HG02588 (cell line): ENCODE results near the gene IRF9.
"Not testable (repeated sequence)": the region's sequence is repeated elsewhere in the genome, so short reads cannot be mapped to it uniquely, and the experiment has no call there.

Experiments
- ATAC-seq: cut with Tn5 transposase; IDR thresholded peaks from one replicate; pipeline ENCODE4 v1.9.1; 2021; ENCODE audit warnings: mild to moderate bottlenecking, moderate library complexity; ENCODE audit not compliant: unreplicated experiment

Gene IRF9

DNA sequence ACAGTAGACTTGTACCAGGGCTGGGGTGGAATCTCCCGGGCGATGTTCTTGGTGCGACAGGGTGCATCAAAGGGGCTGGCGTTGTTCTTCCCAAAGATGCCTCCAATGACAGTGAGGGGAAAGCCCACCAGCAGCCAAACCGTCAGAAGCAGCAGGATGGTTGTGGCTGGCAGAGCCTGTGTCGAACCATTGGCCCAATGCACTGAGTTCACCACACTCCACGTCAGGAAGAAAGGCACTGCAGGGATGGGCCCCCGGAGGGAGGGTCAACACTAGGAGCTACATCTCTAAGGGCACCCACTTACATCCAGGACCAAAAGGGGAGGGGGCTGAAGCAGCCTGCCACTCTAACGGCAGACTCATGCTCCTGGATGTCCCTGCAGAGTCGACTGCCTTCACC lies 29.4 kb downstream of the IRF9 start:
- no peak for ATAC-seq

- no peak for ATAC-seq
These were observed 31.9 kb downstream of the IRF9 start for GRCh38 chr14:24192933-24193332.

DNA sequence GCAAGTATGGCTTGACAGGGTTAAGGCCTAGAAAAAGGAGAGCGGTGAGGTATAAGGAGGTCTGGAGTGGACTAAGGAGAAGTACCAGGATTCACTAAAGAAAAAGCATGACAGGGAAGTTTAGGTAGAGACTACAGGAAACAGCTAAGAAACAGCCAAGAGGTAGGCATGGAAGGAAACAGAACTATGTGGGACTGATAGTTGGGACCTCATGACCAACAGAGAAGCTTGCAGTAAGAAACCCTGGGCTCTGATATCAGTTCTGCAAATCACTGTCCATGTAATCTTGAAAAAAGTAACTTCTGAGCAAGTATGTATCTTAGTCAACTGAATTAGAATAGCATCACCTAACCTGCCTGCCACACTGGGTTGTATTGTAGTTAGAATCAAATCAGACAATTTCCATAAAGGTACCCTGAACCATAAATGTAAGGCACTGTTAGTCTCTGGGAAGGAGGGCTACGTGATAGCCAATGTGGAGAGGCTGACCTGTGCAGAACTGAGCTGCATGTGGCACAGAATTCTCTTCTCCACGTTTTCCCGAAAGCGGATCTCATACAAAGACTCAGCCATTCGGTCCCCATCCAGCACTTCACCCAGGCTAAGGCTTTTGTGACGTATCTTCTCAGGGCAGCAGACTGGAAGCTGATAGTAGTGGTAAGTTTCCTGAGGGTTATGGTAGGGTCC lies 33.3 kb downstream of the IRF9 start:
- no peak for ATAC-seq

GRCh38 chr14:24194873-24195185 lies 33.8 kb downstream of the IRF9 start:
- no peak for ATAC-seq

- peak; percentile 78 for ATAC-seq
These were observed 34.4 kb downstream of the IRF9 start, which contains the start of gene TM9SF1 for GRCh38 chr14:24195186-24196070. Gene TM9SF1 (minus strand): TSS chr14:24195441. CDS start chr14:24195019, 422 bp downstream.

GRCh38 chr14:24196071-24197055 lies 35.3 kb downstream of the IRF9 start:
- ATAC-seq: peak; percentile 15

- ATAC-seq: no peak
These were observed 36.0 kb downstream of the IRF9 start for GRCh38 chr14:24197056-24197450.

GRCh38 chr14:24198814-24199524 lies 37.9 kb downstream of the IRF9 start:
- ATAC-seq: no peak

DNA sequence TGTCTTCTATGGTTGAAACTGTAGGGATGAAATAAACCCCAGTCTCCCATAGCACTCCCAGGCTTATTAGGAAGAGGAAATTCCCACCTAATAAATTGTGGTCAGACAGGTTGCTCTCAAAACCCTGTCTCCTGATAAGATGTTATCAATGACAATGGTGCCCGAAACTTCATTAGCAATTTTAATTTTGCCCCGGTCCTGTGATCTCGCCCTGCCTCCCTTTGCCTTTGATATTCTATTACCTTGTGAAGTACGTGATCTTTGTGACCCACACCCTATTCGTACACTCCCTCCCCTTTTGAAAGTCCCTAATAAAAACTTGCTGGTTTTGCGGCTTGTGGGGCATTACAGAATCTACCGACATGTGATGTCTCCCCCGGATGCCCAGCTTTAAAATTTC lies 41.5 kb downstream of the IRF9 start:
- ATAC-seq: not testable (repeated sequence)

GRCh38 chr14:24203249-24203886 lies 42.3 kb downstream of the IRF9 start:
- ATAC-seq: not testable (repeated sequence)

DNA sequence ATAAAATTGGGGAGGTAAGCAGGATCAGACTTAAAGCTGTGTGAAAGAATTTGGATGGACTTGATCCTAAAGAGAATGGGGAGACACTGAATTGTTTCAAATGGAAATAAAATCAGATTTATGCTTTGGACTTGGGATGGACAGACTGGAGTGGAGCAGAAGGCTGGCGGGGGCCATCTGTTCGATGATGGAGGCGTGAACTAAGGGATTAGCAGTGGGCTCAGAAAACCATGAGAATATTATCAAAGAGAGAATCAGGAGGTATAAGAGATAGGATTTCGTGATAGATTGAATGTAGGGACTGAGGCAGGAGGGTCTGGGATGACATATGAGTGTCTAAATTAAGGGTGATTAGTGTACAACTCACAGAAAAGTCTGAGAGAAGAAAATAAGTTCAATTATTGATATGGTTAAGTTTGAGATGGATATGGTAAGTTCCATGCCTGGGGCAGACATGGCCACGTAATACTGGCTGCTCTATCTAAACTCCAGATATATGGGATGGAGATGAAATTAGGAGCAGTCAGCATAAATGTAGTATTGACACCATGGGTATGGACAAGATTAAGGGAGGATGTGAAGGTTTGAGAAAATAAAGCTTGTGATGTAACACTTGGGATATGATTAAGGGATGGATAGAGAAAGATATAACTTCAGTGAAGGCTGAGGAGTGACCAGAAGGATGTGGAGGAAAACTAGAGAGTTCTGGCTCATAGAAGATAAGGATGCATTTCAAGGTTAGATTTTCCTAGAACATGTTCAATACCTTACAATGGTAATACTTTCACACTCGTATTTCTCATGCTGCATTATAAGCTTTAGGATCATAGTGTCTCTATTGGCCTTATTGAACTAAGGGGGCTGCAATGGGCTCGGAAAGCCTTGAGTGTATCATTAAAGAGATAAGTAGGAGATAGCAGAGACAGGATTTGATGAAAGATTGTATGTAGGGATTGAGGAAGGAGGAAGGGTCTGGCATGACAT lies 43.4 kb downstream of the IRF9 start:
- ATAC-seq: no peak

DNA sequence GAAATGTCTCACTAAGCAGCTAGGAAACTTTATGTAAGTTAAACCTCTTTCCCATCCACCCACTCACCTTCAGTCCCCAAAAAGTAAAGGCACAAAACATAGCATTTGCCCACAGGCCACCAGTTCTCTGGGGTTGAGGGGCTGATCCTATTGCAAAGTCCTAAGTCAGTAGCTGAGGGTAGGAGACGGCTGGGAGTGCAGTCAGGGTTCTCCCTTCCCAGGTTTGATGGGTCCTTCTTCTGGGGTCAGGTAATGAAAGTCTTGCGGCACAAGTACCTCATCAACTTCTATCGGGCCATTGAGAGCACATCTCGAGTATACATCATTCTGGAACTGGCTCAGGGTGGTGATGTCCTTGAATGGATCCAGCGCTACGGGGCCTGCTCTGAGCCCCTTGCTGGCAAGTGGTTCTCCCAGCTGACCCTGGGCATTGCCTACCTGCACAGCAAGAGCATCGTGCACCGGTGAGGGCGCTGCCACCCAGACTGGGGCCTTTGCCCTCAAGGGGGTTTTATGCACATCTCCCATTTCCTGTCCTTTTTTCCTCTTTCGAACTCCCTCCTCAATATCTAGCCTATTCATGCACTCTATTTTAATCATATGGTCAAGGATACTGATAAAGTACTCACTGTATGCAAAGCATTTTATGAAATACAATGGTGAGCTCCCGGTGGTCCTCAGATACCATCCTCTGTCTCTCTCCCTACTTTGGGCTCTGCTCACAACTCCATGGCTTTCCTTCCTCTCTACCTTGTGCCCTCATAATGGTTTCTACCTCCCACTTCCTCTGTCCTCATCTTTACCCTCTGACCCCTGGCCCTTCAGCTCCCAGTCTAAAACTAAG lies 45.4 kb downstream of the IRF9 start:
- ATAC-seq: no peak

GRCh38 chr14:24207104-24207551 lies 46.1 kb downstream of the IRF9 start:
- no peak for ATAC-seq

GRCh38 chr14:24207625-24208024 lies 46.6 kb downstream of the IRF9 start:
- ATAC-seq: no peak

GRCh38 chr14:24211311-24211710 lies 50.2 kb downstream of the IRF9 start:
- no peak for ATAC-seq

DNA sequence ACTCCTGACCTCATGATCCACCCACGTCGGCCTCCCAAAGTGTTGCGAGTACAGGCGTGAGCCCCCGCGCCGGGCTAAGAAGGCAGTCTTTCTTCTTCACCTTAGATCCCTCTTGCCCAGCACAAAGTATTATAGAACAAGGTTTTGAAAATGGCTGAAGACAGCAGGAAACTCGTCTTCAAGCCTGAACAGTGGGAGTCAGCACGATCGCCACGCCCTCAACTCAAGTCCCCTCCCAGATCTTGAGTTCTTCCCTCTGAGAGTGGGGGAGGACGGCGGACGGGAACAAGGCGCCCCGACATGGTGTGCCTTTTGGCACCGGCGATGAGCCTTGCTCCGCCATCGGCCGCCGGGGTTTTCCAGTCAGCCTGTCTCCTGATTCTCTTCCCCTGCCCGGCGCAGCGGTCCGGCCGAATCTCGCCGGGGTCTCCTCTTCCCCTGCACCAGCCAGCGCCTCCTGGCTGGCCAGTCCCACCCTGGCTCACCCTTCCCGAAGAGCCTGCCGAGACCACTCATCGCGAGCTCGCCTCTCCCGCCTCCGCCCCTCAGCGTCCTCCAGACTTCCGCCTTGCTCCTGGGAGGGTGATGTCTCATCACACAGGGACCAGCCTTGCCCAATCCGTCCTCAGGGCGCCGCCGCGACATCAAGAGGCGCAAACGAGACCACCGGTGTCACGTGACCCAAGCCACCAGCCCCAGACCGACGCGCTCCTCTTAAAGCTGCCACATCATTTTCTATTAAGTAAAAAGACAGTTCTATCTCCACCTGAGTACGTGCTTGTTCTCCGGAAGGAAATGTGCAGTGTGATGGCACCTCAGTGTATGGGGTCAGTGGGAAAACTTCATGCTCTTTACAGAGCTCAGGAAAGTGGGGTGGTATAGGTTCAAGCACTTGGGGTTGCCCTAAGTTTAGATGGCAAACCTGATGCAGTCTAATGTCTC lies 52.1 kb downstream of the IRF9 start, which contains the start of gene CHMP4A:
CHMP4A (minus strand) TSS at position 565 of the 942 bp plus-strand sequence; CDS start at position 516, 49 bp downstream.
- ATAC-seq: peak; percentile 76
